ENCODE measurements around the gene FEV. TPM values are rescaled to one million over a fixed set of nuclear protein-coding genes. Genes with fewer than 3 reads are reported as not detected.
"Not testable (repeated sequence)": the region's sequence is repeated elsewhere in the genome, so short reads cannot be mapped to it uniquely, and the experiment has no call there.

FEV gene
- total and polyA plus RNA-seq, 2 experiments from 2014 or later = 0.58 to 0.70 TPM

- Histone ChIP-seq H3K4me1 (ENCODE audit: insufficient read depth) (no peaks in the 10 kb centered on the region), H3K9me2 (replicated peaks; ENCODE audit: insufficient read depth) (no peaks in the 10 kb centered on the region), H2AFZ (no peak overlapping the region), H3K9me3 (ENCODE audit: low read depth) (no peaks in the 10 kb centered on the region), H3K4me3 (no peak overlapping the region), H3K27me3 (peaks cover 28% of the 10 kb centered on the region), H3K27ac (no peak overlapping the region), H3K4me2 (no peak overlapping the region), H4K20me1 (ENCODE audit: insufficient read depth, poor library complexity, severe bottlenecking) (no peaks in the 10 kb centered on the region), H3K36me3 (replicated peaks; ENCODE audit: insufficient read depth, low read depth) (no peaks in the 10 kb centered on the region), H3K79me2 (no peaks in the 10 kb centered on the region)
- 94% methylated on average over 7 of the region's 7 CpGs for WGBS (ENCODE audit: low lambda C conversion rate, missing lambda C conversion rate)
- TF ChIP-seq EZH2 (IDR thresholded peaks at IDR 0.05; ENCODE audit: borderline replicate concordance) (no peak), CTCF (IDR thresholded peaks at IDR 0.05; ENCODE audit: poor library complexity) (no peak), EZH2phosphoT487 (IDR thresholded peaks at IDR 0.05; ENCODE audit: low read depth, severe bottlenecking, unreplicated experiment) (no peak)
- DNase-seq (ENCODE audit: low spot score) = no peak
These were observed 32.8 kb downstream of the FEV start for GRCh38 chr2:218952160-218952559.

GRCh38 chr2:218946621-218947020 is 38.4 kb downstream of the FEV start:
- no peak overlapping the region for H3K27ac ChIP-seq
- H3K79me2 ChIP-seq = no peaks in the 10 kb centered on the region
- DNase-seq (ENCODE audit: low spot score) = no peak
- H4K20me1 ChIP-seq (ENCODE audit: insufficient read depth, poor library complexity, severe bottlenecking) = no peaks in the 10 kb centered on the region
- WGBS (ENCODE audit: low lambda C conversion rate, missing lambda C conversion rate) = no CpG with 5 or more reads among the region's 1 CpG
- TF ChIP-seq EZH2 (IDR thresholded peaks at IDR 0.05; ENCODE audit: borderline replicate concordance) (no peak), EZH2phosphoT487 (IDR thresholded peaks at IDR 0.05; ENCODE audit: low read depth, severe bottlenecking, unreplicated experiment) (no peak), CTCF (IDR thresholded peaks at IDR 0.05; ENCODE audit: poor library complexity) (no peak)
- peaks cover 17% of the 10 kb centered on the region for H3K27me3 ChIP-seq
- H3K9me2 ChIP-seq (replicated peaks; ENCODE audit: insufficient read depth) = no peaks in the 10 kb centered on the region
- no peak overlapping the region for H3K4me2 ChIP-seq
- H3K4me3 ChIP-seq = no peak overlapping the region
- H3K36me3 ChIP-seq (replicated peaks; ENCODE audit: insufficient read depth, low read depth) = no peaks in the 10 kb centered on the region
- no peak overlapping the region for H2AFZ ChIP-seq
- no peaks in the 10 kb centered on the region for H3K4me1 ChIP-seq (ENCODE audit: insufficient read depth)
- no peaks in the 10 kb centered on the region for H3K9me3 ChIP-seq (ENCODE audit: low read depth)

GRCh38 chr2:218944759-218945404 is 40.1 kb downstream of the FEV start:
- Histone ChIP-seq H3K9me2 (replicated peaks; ENCODE audit: insufficient read depth) (no peaks in the 10 kb centered on the region), H4K20me1 (ENCODE audit: insufficient read depth, poor library complexity, severe bottlenecking) (no peaks in the 10 kb centered on the region), H3K4me2 (no peak overlapping the region), H3K36me3 (replicated peaks; ENCODE audit: insufficient read depth, low read depth) (no peaks in the 10 kb centered on the region), H3K4me1 (ENCODE audit: insufficient read depth) (no peaks in the 10 kb centered on the region), H3K27ac (no peak overlapping the region), H3K9me3 (ENCODE audit: low read depth) (no peaks in the 10 kb centered on the region), H2AFZ (no peak overlapping the region), H3K4me3 (no peak overlapping the region), H3K27me3 (peaks cover 15% of the 10 kb centered on the region), H3K79me2 (no peaks in the 10 kb centered on the region)
- WGBS (ENCODE audit: low lambda C conversion rate, missing lambda C conversion rate) = 87% methylated on average over 1 of the region's 1 CpG
- no peak for DNase-seq (ENCODE audit: low spot score)
- TF ChIP-seq EZH2 (IDR thresholded peaks at IDR 0.05; ENCODE audit: borderline replicate concordance) = no peak
- TF ChIP-seq CTCF (IDR thresholded peaks at IDR 0.05; ENCODE audit: poor library complexity) = no peak
- no peak for TF ChIP-seq EZH2phosphoT487 (IDR thresholded peaks at IDR 0.05; ENCODE audit: low read depth, severe bottlenecking, unreplicated experiment)

GRCh38 chr2:218931751-218932150 is 53.2 kb downstream of the FEV start:
- WGBS (ENCODE audit: low lambda C conversion rate, missing lambda C conversion rate) = 93% methylated on average over 4 of the region's 25 CpGs
- H3K79me2 ChIP-seq = not testable (repeated sequence)

More at GRCh38 chr2:218931751-218932150, 53.2 kb downstream of the FEV start:
- H3K9me2 ChIP-seq (replicated peaks; ENCODE audit: insufficient read depth); H3K4me2 ChIP-seq; H3K4me1 ChIP-seq (ENCODE audit: insufficient read depth); H3K36me3 ChIP-seq (replicated peaks; ENCODE audit: insufficient read depth, low read depth); H2AFZ ChIP-seq; H3K4me3 ChIP-seq; DNase-seq (ENCODE audit: low spot score); H3K27ac ChIP-seq; H4K20me1 ChIP-seq (ENCODE audit: insufficient read depth, poor library complexity, severe bottlenecking); H3K9me3 ChIP-seq (ENCODE audit: low read depth): not testable (repeated sequence)
- peaks cover 23% of the 10 kb centered on the region for H3K27me3 ChIP-seq

MicroRNAs within 50 kb of the gene (microRNA counts, 767-probe panel; counts per million panel counts)
- microRNA hsa-miR-375 = 6,284 counts per million, percentile 28 among the panel's probes with 10 or more counts

Small RNA genes lying within 50 kb of the gene (microRNA-seq; reads per million reads assigned to microRNA genes)
- gene MIR375 = 18,670 reads per million, percentile 96 among the genes with 10 or more reads in this experiment

Small RNA genes lying within 50 kb of the gene (small RNA-seq; reads per million reads assigned to genes)
- gene MIR375 = 2,029 reads per million, percentile 99 among the genes with 10 or more reads in this experiment

Other genes starting within 250 kb of the FEV start
- 34.5 and 38.8 TPM in 2 replicates for gene CYP27A1, start 203.0 kb downstream of the FEV start, total RNA-seq
- gene CYP27A1, start 203.0 kb downstream of the FEV start, polyA plus RNA-seq = 35.9 and 44.8 TPM in 2 replicates
- not detected in 2 replicates for gene PRKAG3, start 153.4 kb downstream of the FEV start, total RNA-seq
- 0.23 TPM in 1 of 2 replicates, not detected in the other for gene PRKAG3, start 153.4 kb downstream of the FEV start, polyA plus RNA-seq
- gene WNT6, start 125.4 kb downstream of the FEV start, total RNA-seq = 7.1 and 11.3 TPM in 2 replicates
- gene WNT6, start 125.4 kb downstream of the FEV start, polyA plus RNA-seq = 22.8 and 39.3 TPM in 2 replicates
- gene WNT10A, start 104.3 kb downstream of the FEV start, total RNA-seq = 1.9 and 2.3 TPM in 2 replicates
- 1.9 and 5.7 TPM in 2 replicates for gene WNT10A, start 104.3 kb downstream of the FEV start, polyA plus RNA-seq
- 0.08 and 0.37 TPM in 2 replicates for gene CDK5R2, start 25.5 kb downstream of the FEV start, total RNA-seq
- gene CDK5R2, start 25.5 kb downstream of the FEV start, polyA plus RNA-seq = not detected in 2 replicates
- gene CRYBA2, start 8.2 kb upstream of the FEV start, total RNA-seq = 0.90 TPM in 1 of 2 replicates, not detected in the other
- not detected in 2 replicates for gene CRYBA2, start 8.2 kb upstream of the FEV start, polyA plus RNA-seq
- gene CFAP65, start 56.3 kb upstream of the FEV start, total RNA-seq = 0.03 and 0.12 TPM in 2 replicates
- gene CFAP65, start 56.3 kb upstream of the FEV start, polyA plus RNA-seq = 0.05 and 0.06 TPM in 2 replicates
- gene IHH, start 75.7 kb upstream of the FEV start, total RNA-seq = 23.0 and 23.1 TPM in 2 replicates
- gene IHH, start 75.7 kb upstream of the FEV start, polyA plus RNA-seq = 27.7 and 36.3 TPM in 2 replicates
- gene NHEJ1, start 175.6 kb upstream of the FEV start, total RNA-seq = 27.8 and 28.2 TPM in 2 replicates
- 18.1 and 18.2 TPM in 2 replicates for gene NHEJ1, start 175.6 kb upstream of the FEV start, polyA plus RNA-seq
- 1.4 and 1.5 TPM in 2 replicates for gene SLC23A3, start 184.8 kb upstream of the FEV start, total RNA-seq
- gene SLC23A3, start 184.8 kb upstream of the FEV start, polyA plus RNA-seq = 0.80 and 1.1 TPM in 2 replicates
- 25.8 and 34.0 TPM in 2 replicates for gene CNPPD1, start 191.7 kb upstream of the FEV start, total RNA-seq
- 49.4 and 50.8 TPM in 2 replicates for gene CNPPD1, start 191.7 kb upstream of the FEV start, polyA plus RNA-seq
- gene RETREG2, start 193.1 kb upstream of the FEV start, total RNA-seq = 89.1 and 93.3 TPM in 2 replicates
- gene RETREG2, start 193.1 kb upstream of the FEV start, polyA plus RNA-seq = 81.0 and 90.7 TPM in 2 replicates
- gene ZFAND2B, start 221.6 kb upstream of the FEV start, total RNA-seq = 38.7 and 58.1 TPM in 2 replicates
- gene ZFAND2B, start 221.6 kb upstream of the FEV start, polyA plus RNA-seq = 55.1 and 65.4 TPM in 2 replicates
- gene ABCB6, start 233.8 kb upstream of the FEV start, total RNA-seq = 34.7 and 37.7 TPM in 2 replicates
- gene ABCB6, start 233.8 kb upstream of the FEV start, polyA plus RNA-seq = 53.4 and 59.5 TPM in 2 replicates
- gene ATG9A, start 244.5 kb upstream of the FEV start, total RNA-seq = 34.6 and 35.7 TPM in 2 replicates
- 46.6 and 57.8 TPM in 2 replicates for gene ATG9A, start 244.5 kb upstream of the FEV start, polyA plus RNA-seq
- gene ANKZF1, start 244.6 kb upstream of the FEV start, total RNA-seq = 25.2 and 37.5 TPM in 2 replicates
- gene ANKZF1, start 244.6 kb upstream of the FEV start, polyA plus RNA-seq = 41.6 and 47.1 TPM in 2 replicates

Data from hepatocyte (in vitro differentiated cells).